K562 (cell line): ENCODE results near the gene RELA. TPM values are rescaled to one million over a fixed set of nuclear protein-coding genes. Genes with fewer than 3 reads are reported as not detected.

Source experiments
- ATAC-seq: fragments of 200-7000 bp; cut with Tn5 transposase; 3 replicates; pipeline ENCODE4 v1.9.1; 2020; ENCODE audit warnings: moderate library complexity
- BruUV-seq: library from RNA; stranded (reverse); fragments of 400-500 nt; replicated peaks from 2 replicates; lab custom pipeline; 2021; lab: Mats Ljungman, UMichigan
- CTCF ChIA-PET: fragments of 300-600 bp; formaldehyde crosslinking; extraction: SDS; loops from one replicate; lab custom pipeline; 2021; ENCODE audit warnings: low intra/inter-chr PET ratio; lab: Yijun Ruan, JAX
- POLR2A ChIA-PET: fragments of 300-600, 350-650 bp; sonication (Branson Sonifier 250); formaldehyde crosslinking; extraction: SDS; loops from one replicate; lab custom pipeline; 2021; ENCODE audit warnings: antibody characterized with exemption, inconsistent platforms; lab: Yijun Ruan, JAX
- DNase-seq, 4 experiments: peaks; one replicate each; pipeline versions ENCODE4 v3.0.0 to v3.0.0-alpha.2; 2011 to 2018; ENCODE audit warnings: low spot score in 3 of 4, mixed read lengths in 3 of 4; ENCODE audit errors: extremely low read depth in 1 of 4
- FAIRE-seq: peaks from 2 replicates; lab custom pipeline; 2011; peaks lifted over from hg19 to GRCh38; lab: Jason Lieb, UNC
- H2AFZ ChIP-seq: 2 replicates; pipeline ENCODE4 v1.6.0; 2011; ENCODE audit warnings: low read depth, low read length, control low read depth, inconsistent platforms
- H3K27ac ChIP-seq: fragments of 200-600 bp; 3 replicates; pipeline ENCODE4 v1.8.0; 2011; ENCODE audit warnings: low read depth, mild to moderate bottlenecking, control low read depth, inconsistent platforms, low read length, moderate library complexity, mixed read lengths; ENCODE audit errors: extremely low read depth
- H3K27me3 ChIP-seq, 2 experiments: fragments of 300-600 bp in 1 of 2; 2 replicates in 1 of 2; 3 replicates in 1 of 2; pipeline versions ENCODE4 v1.6.0 to v1.8.0; 2011; ENCODE audit warnings: inconsistent platforms in 2 of 2, low read length in 2 of 2, mild to moderate bottlenecking in 1 of 2, mixed read lengths in 1 of 2, moderate library complexity in 1 of 2; ENCODE audit not compliant: control insufficient read depth in 2 of 2, insufficient read depth in 2 of 2
- H3K36me3 ChIP-seq: fragments of 300-600 bp; 3 replicates; pipeline ENCODE4 v1.8.0; 2011; ENCODE audit warnings: mild to moderate bottlenecking, low read length, inconsistent platforms; ENCODE audit not compliant: control insufficient read depth, insufficient read depth
- H3K4me1 ChIP-seq, 2 experiments: fragments of 200-600 bp in 1 of 2; replicated peaks in 1 of 2; 2 replicates in 1 of 2; 3 replicates in 1 of 2; pipeline versions ENCODE4 v1.5.1 to v1.8.0; 2011; ENCODE audit warnings: inconsistent platforms in 2 of 2, low read length in 2 of 2, mild to moderate bottlenecking in 1 of 2, mixed read lengths in 1 of 2, moderate library complexity in 1 of 2; ENCODE audit not compliant: control insufficient read depth in 2 of 2, insufficient read depth in 2 of 2
- H3K4me2 ChIP-seq: 2 replicates; pipeline ENCODE4 v1.6.1; 2011; ENCODE audit warnings: low read length, control low read depth, inconsistent platforms, mixed read lengths; ENCODE audit not compliant: insufficient read depth
- H3K4me3 ChIP-seq: fragments of 200-600 bp; sonication (generic), shearing (Covaris generic); 2 replicates; pipeline ENCODE4 v1.5.1; 2016; ENCODE audit warnings: control low read depth, inconsistent platforms
- H3K79me2 ChIP-seq: fragments of 200-600 bp; 3 replicates; pipeline ENCODE4 v1.8.0; 2011; ENCODE audit warnings: low read length, inconsistent platforms; ENCODE audit not compliant: control insufficient read depth, insufficient read depth
- H3K9ac ChIP-seq, 2 experiments: 2 replicates each; pipeline versions ENCODE4 v1.6.0 to v1.6.1; 2011; ENCODE audit warnings: low read depth in 2 of 2, low read length in 2 of 2, control low read depth in 1 of 2, inconsistent platforms in 1 of 2, mild to moderate bottlenecking in 1 of 2, mixed read lengths in 1 of 2; ENCODE audit not compliant: insufficient read depth in 1 of 2
- H3K9me1 ChIP-seq: one replicate; pipeline ENCODE4 v1.6.0; 2011; ENCODE audit warnings: inconsistent platforms, mild to moderate bottlenecking, low read length, moderate library complexity; ENCODE audit not compliant: control insufficient read depth, insufficient read depth
- H3K9me3 ChIP-seq: replicated peaks from 2 replicates; pipeline ENCODE4 v1.5.1; 2011; ENCODE audit warnings: low read depth, low read length, inconsistent platforms; ENCODE audit not compliant: control insufficient read depth, insufficient read depth
- H4K20me1 ChIP-seq: replicated peaks from 2 replicates; pipeline ENCODE4 v1.6.1; 2011; ENCODE audit warnings: low read length, inconsistent platforms, mixed read lengths; ENCODE audit not compliant: control insufficient read depth, insufficient read depth
- HEY1 ChIP-seq: fragments of 250-450 bp; sonication (Bioruptor Pico); IDR thresholded peaks from 2 replicates; pipeline ENCODE4 v1.5.0; 2020; ENCODE audit warnings: mild to moderate bottlenecking, moderate library complexity, borderline replicate concordance
- HNRNPK ChIP-seq: fragments of 200-400 bp; formaldehyde crosslinking; IDR thresholded peaks from one replicate; pipeline ENCODE4 v1.6.1; 2018; ENCODE audit warnings: mild to moderate bottlenecking, low read depth, low read length; ENCODE audit not compliant: poor library complexity, severe bottlenecking
- KHSRP ChIP-seq: fragments of 450-650 bp; IDR thresholded peaks from 2 replicates; pipeline ENCODE4 v1.6.1; 2017
- KLF16 ChIP-seq: IDR thresholded peaks from 2 replicates; pipeline ENCODE4 v1.6.1; 2016; ENCODE audit warnings: antibody characterized with exemption
- MIER1 ChIP-seq: fragments of 450-650 bp; IDR thresholded peaks from 2 replicates; pipeline ENCODE4 v1.6.1; 2016; ENCODE audit warnings: antibody characterized with exemption, mild to moderate bottlenecking, low read depth
- PTTG1 ChIP-seq: fragments of 450-650 bp; IDR thresholded peaks from 2 replicates; pipeline ENCODE4 v1.6.1; 2016; ENCODE audit warnings: low read depth, mild to moderate bottlenecking, missing genetic modification characterization, missing compliant biosample characterization
- SMARCC2 ChIP-seq: fragments of 450-650 bp; IDR thresholded peaks from 2 replicates; pipeline ENCODE4 v1.6.1; 2017; ENCODE audit warnings: antibody characterized with exemption, moderate library complexity, mild to moderate bottlenecking, low read depth
- SNRNP70 ChIP-seq: fragments of 200-400 bp; formaldehyde crosslinking; optimal IDR thresholded peaks from 2 replicates; pipeline ENCODE3; 2017; ENCODE audit warnings: low read depth, low read length
- SOX6 ChIP-seq: fragments of 450-650 bp; IDR thresholded peaks from 2 replicates; pipeline ENCODE4 v1.6.1; 2014; ENCODE audit warnings: mild to moderate bottlenecking
- ZFX ChIP-seq: sonication (generic); formaldehyde crosslinking; IDR thresholded peaks from 2 replicates; pipeline ENCODE4 v1.8.0; 2022; ENCODE audit warnings: mild to moderate bottlenecking, missing genetic modification reagents, moderate library complexity
- ZNF146 ChIP-seq: IDR thresholded peaks from one replicate; pipeline ENCODE4 v1.6.1; 2018; ENCODE audit warnings: missing compliant biosample characterization; ENCODE audit not compliant: unreplicated experiment
- ZNF311 ChIP-seq: fragments of 250-450 bp; sonication (Bioruptor Pico); IDR thresholded peaks from 2 replicates; pipeline ENCODE4 v1.4.0; 2020; ENCODE audit warnings: mild to moderate bottlenecking, moderate library complexity
- ZNF518B ChIP-seq: fragments of 250-450 bp; sonication (Bioruptor Pico); IDR thresholded peaks from 2 replicates; pipeline ENCODE4 v1.5.0; 2021; ENCODE audit warnings: mild to moderate bottlenecking, moderate library complexity
- WGBS: fragments of 100-300 bp; shearing (Covaris generic); methylation state at CpG from one replicate; pipeline ENCODE4 v1.1.6; 2016; ENCODE audit warnings: low coverage, mixed read lengths; ENCODE audit not compliant: insufficient coverage; ENCODE audit errors: missing lambda C conversion rate; 5-methylcytosine and 5-hydroxymethylcytosine counted together
- in situ Hi-C: fragments of 300-500 bp; cut with MboI; formaldehyde crosslinking; loops from 4 replicates; pipeline ENCODE4 v1.15.0; 2018; ENCODE audit warnings: inconsistent platforms, mixed read lengths
- intact Hi-C: fragments of 100-400 bp; cut with micrococcal nuclease; formaldehyde crosslinking; loops from 2 replicates; pipeline ENCODE4 v1.14.2; 2022
- polyA plus RNA-seq, 8 experiments: library from polyadenylated mRNA; depleted of rRNA in 4 of 8; stranded (reverse) in 5 of 8; unstranded in 3 of 8; fragments of >200 nt; fragmentation: Nextera tagmentation in 2 of 8; fragmentation: Illumina TruSeq in 1 of 8; extraction: Ambion mirVana in 2 of 8; extraction: Trizol in 1 of 8; gene quantifications; 2 replicates each; pipeline versions ENCODE4 v1.2.1 to v1.2.3, GENCODE V29; 2011 to 2014; ENCODE audit warnings: inconsistent platforms in 1 of 8, missing spikeins in 1 of 8
- total RNA-seq, 7 experiments: library from RNA; depleted of rRNA in 6 of 7; stranded (reverse); fragments of >200 nt in 6 of 7; fragmentation: Illumina TruSeq in 2 of 7; extraction: Trizol in 2 of 7; gene quantifications; 2 replicates each; pipeline versions ENCODE4 v1.2.1 to v1.2.3, GENCODE V29; 2011 to 2021; ENCODE audit warnings: low replicate concordance in 1 of 7
- TF ChIP-seq, protein P1 (sequence below): sonication (generic); formaldehyde crosslinking; IDR thresholded peaks from 2 replicates; pipeline ENCODE4 v1.8.1; 2022; ENCODE audit warnings: missing genetic modification reagents

Gene RELA
- total and polyA plus RNA-seq, 9 of the 15 experiments (the other 6 are each of a cell fraction or from before 2014, with no cell fraction given) = 6.0 to 67.4 (median 20.6) TPM

DNA sequence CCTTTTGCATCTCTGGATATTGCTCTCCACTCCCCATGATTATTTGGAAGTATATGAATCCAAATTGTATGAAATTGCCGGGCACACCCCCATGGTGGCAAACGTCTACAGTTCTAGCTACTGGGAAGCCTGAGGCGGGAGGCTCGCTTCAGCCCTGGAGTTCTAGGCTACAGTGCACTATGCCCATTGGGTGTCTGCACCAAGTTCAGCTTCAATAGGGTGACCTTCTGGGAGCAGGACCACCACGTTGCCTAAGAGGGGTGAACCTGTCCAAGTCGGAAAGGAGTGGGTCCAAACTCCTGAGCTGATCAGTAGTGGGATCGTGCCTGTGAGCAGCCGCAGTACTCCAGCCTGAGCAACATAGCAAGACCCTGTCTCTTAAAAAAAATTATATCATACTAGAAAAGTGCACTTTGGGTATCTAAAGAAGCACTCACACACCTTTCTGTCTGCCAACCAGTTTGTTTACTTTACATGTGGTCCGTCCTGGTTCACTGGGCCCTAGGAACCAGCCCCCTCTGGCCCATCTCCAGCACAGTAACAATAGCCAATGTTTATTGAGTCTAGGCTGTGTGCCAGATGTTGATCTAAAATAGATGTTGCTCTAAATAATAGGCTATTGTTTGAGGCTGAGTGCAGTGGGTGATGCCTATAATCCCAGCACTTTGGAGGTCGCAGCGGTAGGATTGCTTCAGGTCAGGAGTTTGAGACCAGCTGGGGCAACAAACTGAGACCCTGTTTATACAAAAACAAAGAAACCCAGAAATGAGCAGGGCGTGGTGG is 32.9 kb upstream of the RELA start:
- 71% methylated on average over 12 of the region's 12 CpGs for WGBS
- peak overlapping the region; percentile 34; the same call in 1 of the 2 replicates for H2AFZ ChIP-seq
- ChIA-PET CTCF (no interaction called here), POLR2A (interaction anchor here (1.0 to 1.2 kb wide), 3 partner anchors 13 to 189 kb away, joined by 3 to 4 read pairs (median 4); no protein-coding TSS in a partner anchor)
- peaks cover 0 to 2% of the 10 kb centered on the region in 2 experiments; a peak in 2 of 5 replicates for H3K27me3 ChIP-seq
- H3K4me3 ChIP-seq = no peak overlapping the region
- H3K9ac ChIP-seq = no peak overlapping the region
- in situ Hi-C loops = no loop called here
- H3K4me1 ChIP-seq = peaks cover 14 to 18% of the 10 kb centered on the region in 2 experiments; a peak in 4 of 5 replicates
- no peak for ATAC-seq
- H3K4me2 ChIP-seq = no peak overlapping the region
- no peaks in the 10 kb centered on the region for H4K20me1 ChIP-seq
- BruUV-seq = no TSS peak
- DNase-seq = peak in 1 of 4 experiments; percentile 2
- no peak overlapping the region for H3K27ac ChIP-seq
- intact Hi-C loops = no loop called here
- no peaks in the 10 kb centered on the region for H3K9me3 ChIP-seq
- no peak for FAIRE-seq
- no peaks in the 10 kb centered on the region for H3K9me1 ChIP-seq
- H3K36me3 ChIP-seq = no peaks in the 10 kb centered on the region
- no peaks in the 10 kb centered on the region for H3K79me2 ChIP-seq
- TF ChIP-seq MIER1 (no peak), SNRNP70 (no peak), HEY1 (CRISPR knock-in tag) (no peak), HNRNPK (no peak), SMARCC2 (no peak), PTTG1 (tag) (no peak), ZNF518B (CRISPR knock-in tag) (no peak), ZNF146 (CRISPR knock-in tag) (no peak), ZNF311 (CRISPR knock-in tag) (no peak), KLF16 (no peak), SOX6 (no peak), ZFX (no peak), KHSRP (no peak)
- TF ChIP-seq, protein P1, sequence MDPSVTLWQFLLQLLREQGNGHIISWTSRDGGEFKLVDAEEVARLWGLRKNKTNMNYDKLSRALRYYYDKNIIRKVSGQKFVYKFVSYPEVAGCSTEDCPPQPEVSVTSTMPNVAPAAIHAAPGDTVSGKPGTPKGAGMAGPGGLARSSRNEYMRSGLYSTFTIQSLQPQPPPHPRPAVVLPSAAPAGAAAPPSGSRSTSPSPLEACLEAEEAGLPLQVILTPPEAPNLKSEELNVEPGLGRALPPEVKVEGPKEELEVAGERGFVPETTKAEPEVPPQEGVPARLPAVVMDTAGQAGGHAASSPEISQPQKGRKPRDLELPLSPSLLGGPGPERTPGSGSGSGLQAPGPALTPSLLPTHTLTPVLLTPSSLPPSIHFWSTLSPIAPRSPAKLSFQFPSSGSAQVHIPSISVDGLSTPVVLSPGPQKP = no peak
